Ishikawa (cell line): ENCODE measurements around the gene RUFY3.

ENCODE experiments used
- CEBPB ChIP-seq: IDR thresholded peaks from 2 replicates; pipeline ENCODE4 v1.6.1; 2012
- CREB1 ChIP-seq: IDR thresholded peaks from 2 replicates; pipeline ENCODE4 v1.6.1; 2012; ENCODE audit warnings: low read depth
- EGR1 ChIP-seq: IDR thresholded peaks from 2 replicates; pipeline ENCODE4 v1.6.1; 2012
- EP300 ChIP-seq: IDR thresholded peaks from 2 replicates; pipeline ENCODE4 v1.6.1; 2012; ENCODE audit warnings: borderline replicate concordance
- FOXM1 ChIP-seq: IDR thresholded peaks from 2 replicates; pipeline ENCODE4 v1.6.1; 2012; ENCODE audit warnings: low read depth, borderline replicate concordance
- MAX ChIP-seq: IDR thresholded peaks from 2 replicates; pipeline ENCODE4 v1.6.1; 2012
- NFIC ChIP-seq: IDR thresholded peaks from 2 replicates; pipeline ENCODE4 v1.6.1; 2012
- RAD21 ChIP-seq: IDR thresholded peaks from 2 replicates; pipeline ENCODE4 v1.6.1; 2012; ENCODE audit warnings: low read depth
- REST ChIP-seq: IDR thresholded peaks from 2 replicates; pipeline ENCODE4 v1.6.1; 2012; ENCODE audit warnings: low read depth, mild to moderate bottlenecking
- TAF1 ChIP-seq: IDR thresholded peaks from 2 replicates; pipeline ENCODE4 v1.6.1; 2012; ENCODE audit warnings: low read depth, mild to moderate bottlenecking
- TCF12 ChIP-seq: IDR thresholded peaks from 2 replicates; pipeline ENCODE4 v1.6.1; 2012; ENCODE audit warnings: low read depth
- TEAD4 ChIP-seq: IDR thresholded peaks from 2 replicates; pipeline ENCODE4 v1.6.1; 2012
- USF1 ChIP-seq: IDR thresholded peaks from 2 replicates; pipeline ENCODE4 v1.6.1; 2012
- YY1 ChIP-seq: IDR thresholded peaks from 2 replicates; pipeline ENCODE4 v1.6.1; 2012; ENCODE audit warnings: low read depth
- ZBTB7A ChIP-seq: IDR thresholded peaks from 2 replicates; pipeline ENCODE4 v1.6.1; 2012; ENCODE audit warnings: low read depth

RUFY3 gene

GRCh38 chr4:70706516-70706915 is 15.2 kb upstream of the RUFY3 start:
- no peak for TF ChIP-seq YY1
- TF ChIP-seq RAD21 = no peak
- TF ChIP-seq TCF12 = no peak
- TF ChIP-seq ZBTB7A = no peak
- TF ChIP-seq TEAD4 = no peak
- TF ChIP-seq REST = no peak
- no peak for TF ChIP-seq CREB1
- no peak for TF ChIP-seq EP300
- TF ChIP-seq USF1 = no peak
- no peak for TF ChIP-seq FOXM1
- no peak for TF ChIP-seq TAF1
- TF ChIP-seq MAX = no peak
- no peak for TF ChIP-seq CEBPB
- TF ChIP-seq NFIC = no peak
- TF ChIP-seq EGR1 = no peak

- TF ChIP-seq YY1 (no peak), RAD21 (no peak), TAF1 (no peak), MAX (no peak), NFIC (no peak), CEBPB (no peak), EGR1 (no peak), TCF12 (no peak), EP300 (no peak), REST (no peak), FOXM1 (no peak), TEAD4 (no peak), USF1 (no peak), CREB1 (no peak), ZBTB7A (no peak)
Measured at GRCh38 chr4:70709611-70710205, 12.1 kb upstream of the RUFY3 start.

GRCh38 chr4:70711599-70711998 is 10.2 kb upstream of the RUFY3 start:
- TF ChIP-seq ZBTB7A (no peak), NFIC (no peak), USF1 (no peak), EGR1 (no peak), MAX (no peak), TAF1 (no peak), REST (no peak)

GRCh38 chr4:70712150-70712549 is 9.6 kb upstream of the RUFY3 start:
- TF ChIP-seq EP300 = no peak
- TF ChIP-seq TCF12 = no peak
- TF ChIP-seq TAF1 = no peak
- no peak for TF ChIP-seq CREB1
- TF ChIP-seq FOXM1 = no peak
- no peak for TF ChIP-seq TEAD4
- no peak for TF ChIP-seq ZBTB7A
- no peak for TF ChIP-seq REST
- TF ChIP-seq RAD21 = no peak
- no peak for TF ChIP-seq CEBPB
- TF ChIP-seq MAX = no peak
- no peak for TF ChIP-seq YY1
- no peak for TF ChIP-seq USF1
